ENCODE results near the gene OCEL1.

OCEL1 gene

GRCh38 chr19:17200408-17201079 is 25.5 kb upstream of the OCEL1 start:
- no peak for DNase-seq (ENCODE audit: low read depth in 2 of 2)
- TF ChIP-seq CTCF (IDR thresholded peaks at IDR 0.05; ENCODE audit: low read depth, low read length) = no peak
- H3K4me3 ChIP-seq (replicated peaks in 1 of 2; ENCODE audit: low read depth in 2 of 2, low read length in 2 of 2) = no peak overlapping the region

GRCh38 chr19:17202249-17202648 is 23.8 kb upstream of the OCEL1 start:
- no peak overlapping the region for H3K4me3 ChIP-seq (replicated peaks in 1 of 2; ENCODE audit: low read depth in 2 of 2, low read length in 2 of 2)
- no peak for DNase-seq (ENCODE audit: low read depth in 2 of 2)
- no peak for TF ChIP-seq CTCF (IDR thresholded peaks at IDR 0.05; ENCODE audit: low read depth, low read length)

GRCh38 chr19:17202713-17203112 is 23.3 kb upstream of the OCEL1 start:
- no peak for DNase-seq (ENCODE audit: low read depth in 2 of 2)
- no peak for TF ChIP-seq CTCF (IDR thresholded peaks at IDR 0.05; ENCODE audit: low read depth, low read length)
- no peak overlapping the region for H3K4me3 ChIP-seq (replicated peaks in 1 of 2; ENCODE audit: low read depth in 2 of 2, low read length in 2 of 2)

- peak; percentile 68 to 72 for DNase-seq (ENCODE audit: low read depth in 2 of 2)
- TF ChIP-seq CTCF (IDR thresholded peaks at IDR 0.05; ENCODE audit: low read depth, low read length) = peak; percentile 86
- H3K4me3 ChIP-seq (replicated peaks in 1 of 2; ENCODE audit: low read depth in 2 of 2, low read length in 2 of 2) = no peak overlapping the region
Measured at GRCh38 chr19:17205237-17206140, 20.5 kb upstream of the OCEL1 start.

- no peak overlapping the region for H3K4me3 ChIP-seq (replicated peaks in 1 of 2; ENCODE audit: low read depth in 2 of 2, low read length in 2 of 2)
- no peak for TF ChIP-seq CTCF (IDR thresholded peaks at IDR 0.05; ENCODE audit: low read depth, low read length)
- no peak for DNase-seq (ENCODE audit: low read depth in 2 of 2)
Measured at GRCh38 chr19:17206736-17207581, 19.1 kb upstream of the OCEL1 start.
